Stromal cell of bone marrow (primary cell): ENCODE results near the gene USP33.
"Not testable (repeated sequence)": the region's sequence is repeated elsewhere in the genome, so short reads cannot be mapped to it uniquely, and the experiment has no call there.

Source experiments
- DNase-seq: peaks from one replicate; pipeline ENCODE4 v3.0.0-alpha.2; 2012; ENCODE audit warnings: low read depth

Gene USP33

DNA sequence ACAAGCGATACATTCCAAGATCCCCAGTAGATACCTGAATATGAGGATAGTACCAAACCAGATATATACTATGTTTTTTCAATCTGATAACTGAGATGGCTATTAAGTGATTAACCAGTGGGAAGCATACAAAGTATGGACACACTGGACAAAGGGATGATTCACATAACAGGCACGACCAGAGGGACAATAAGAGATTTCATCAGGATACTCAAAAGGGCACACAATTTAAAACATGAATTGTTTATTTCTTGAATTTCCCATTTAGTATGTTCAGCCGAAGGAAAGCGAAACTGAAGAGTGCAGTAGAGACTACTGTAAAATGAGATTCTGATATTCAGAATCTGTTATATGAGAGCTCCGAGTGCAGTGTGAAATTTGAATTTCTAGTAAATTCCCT is 87.8 kb downstream of the USP33 start:
- DNase-seq, result no peak

DNA sequence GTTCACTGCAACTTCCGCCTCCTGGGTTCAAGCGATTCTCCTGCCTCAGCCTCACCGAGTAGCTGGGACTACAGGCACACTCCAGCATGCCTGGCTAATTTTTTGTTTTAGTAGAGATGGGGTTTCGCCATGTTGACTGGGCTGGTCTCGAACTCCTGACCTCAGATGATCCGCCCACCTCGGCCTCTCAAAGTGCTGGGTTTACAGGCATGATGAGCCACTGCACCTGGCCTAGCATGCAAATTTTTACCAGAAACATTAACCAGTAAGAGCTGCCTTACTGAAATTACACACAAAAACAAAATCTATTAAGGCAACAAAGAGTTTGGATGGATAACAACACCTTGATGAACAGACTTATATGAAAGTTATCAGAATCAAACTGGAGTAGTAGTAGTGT is 89.3 kb downstream of the USP33 start:
- no peak for DNase-seq

- DNase-seq, result no peak
Observed at GRCh38 chr1:77668924-77669449, 90.7 kb downstream of the USP33 start.

DNA sequence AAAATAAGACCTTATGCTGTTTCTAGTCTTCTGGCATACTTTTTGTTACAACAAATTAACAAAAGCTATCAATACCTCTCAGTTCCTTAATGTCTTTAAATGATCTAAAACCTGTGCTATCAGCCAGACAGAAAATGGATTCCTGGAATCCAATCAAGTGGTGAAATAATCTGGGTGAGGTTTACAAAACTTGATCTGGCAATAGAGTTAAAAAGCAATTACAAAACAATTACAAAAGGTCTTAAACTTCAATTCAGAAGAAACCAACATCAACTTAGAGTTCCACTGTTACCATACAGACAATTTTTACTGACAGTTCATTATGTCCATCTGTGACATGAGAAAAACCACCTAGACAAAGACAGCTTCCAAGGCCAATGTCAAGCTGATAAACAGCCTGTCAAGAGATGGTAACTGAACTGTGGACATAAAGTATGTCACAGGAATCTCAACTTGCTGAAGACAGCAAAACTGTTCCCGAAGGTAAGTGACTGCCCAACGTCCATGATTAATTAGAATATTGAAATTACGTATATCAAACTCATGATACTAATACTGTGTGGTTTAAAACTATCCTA is 94.6 kb downstream of the USP33 start:
- DNase-seq, result no peak

GRCh38 chr1:77661696-77662095 is 98.0 kb downstream of the USP33 start:
- no peak for DNase-seq

DNA sequence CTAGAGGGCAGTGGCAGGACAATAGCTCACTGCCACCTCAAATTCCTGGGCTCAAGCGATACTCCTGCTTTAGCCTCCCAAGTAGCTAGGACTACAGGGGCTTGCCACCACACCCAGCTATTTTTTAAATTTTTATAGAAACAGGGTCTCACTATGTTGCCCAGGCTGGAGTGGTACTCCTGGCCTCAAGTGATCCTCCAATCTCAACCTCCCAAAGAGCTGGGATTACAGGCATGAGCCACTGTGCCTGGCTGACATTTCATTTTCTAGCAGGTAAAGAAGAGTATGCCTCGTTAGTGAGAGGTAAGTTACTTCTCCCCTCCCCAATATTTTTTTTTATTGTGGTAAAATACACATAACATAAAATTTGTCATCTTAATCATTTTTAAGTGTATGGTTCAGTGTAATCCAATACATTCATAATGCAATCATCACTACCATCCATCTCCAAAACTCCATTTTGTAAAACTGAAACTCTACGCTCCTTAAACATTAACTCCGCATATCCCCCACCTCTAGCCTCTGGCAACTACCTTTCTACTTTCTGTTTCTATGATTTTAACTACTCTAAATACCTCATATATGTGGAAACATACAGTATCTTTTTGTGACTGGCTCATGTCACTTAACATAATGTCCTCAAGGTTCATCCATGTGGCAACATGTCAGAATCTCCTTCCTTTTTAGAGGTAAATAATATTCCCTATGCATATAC is 99.6 kb downstream of the USP33 start:
- no peak for DNase-seq

DNA sequence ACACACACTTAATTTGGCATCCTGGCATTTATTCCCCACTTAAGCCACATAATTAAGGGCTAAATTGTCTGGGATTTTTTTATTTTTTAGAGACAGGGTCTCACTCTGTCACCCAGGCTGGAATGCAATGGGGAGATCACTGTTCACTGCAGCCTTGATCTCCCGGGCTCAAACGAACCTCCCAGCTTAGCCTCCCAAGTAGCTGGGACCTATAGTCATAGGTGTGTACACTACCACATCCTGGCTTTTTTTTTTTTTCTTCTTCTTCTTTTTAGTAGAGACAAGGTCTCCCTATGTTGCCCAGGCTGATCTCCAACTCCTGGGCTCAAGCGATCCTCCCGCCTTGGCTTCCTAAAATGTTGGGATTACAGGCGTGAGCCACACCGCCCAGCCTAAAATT is 101.4 kb downstream of the USP33 start:
- no peak for DNase-seq

DNA sequence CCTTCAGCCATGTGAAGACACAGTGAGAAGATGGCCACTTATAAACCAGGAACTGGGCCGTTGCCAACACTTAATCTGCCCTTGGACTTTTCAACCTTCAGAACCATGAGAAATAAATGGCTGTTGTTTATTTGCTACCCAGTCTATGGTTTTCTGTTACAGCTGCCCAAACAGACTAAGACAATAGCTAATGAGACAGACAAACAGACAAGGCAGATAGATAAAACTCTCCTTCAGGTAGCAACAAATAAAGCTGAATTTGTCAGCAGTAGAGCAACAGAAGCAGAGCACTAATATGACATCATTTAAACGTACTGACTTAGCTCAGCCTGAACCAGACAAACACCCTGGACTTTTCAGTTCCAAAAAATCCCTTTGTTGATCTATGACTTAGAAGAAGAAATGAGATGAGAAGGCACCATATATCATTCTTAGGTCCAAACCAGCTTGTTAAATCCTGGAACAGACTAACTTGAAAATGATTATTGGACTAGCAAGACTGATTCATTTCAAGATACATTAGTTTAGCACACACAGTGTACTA is 104.1 kb downstream of the USP33 start:
- no peak for DNase-seq

- no peak for DNase-seq
Observed at GRCh38 chr1:77652970-77653516, 106.6 kb downstream of the USP33 start.

DNA sequence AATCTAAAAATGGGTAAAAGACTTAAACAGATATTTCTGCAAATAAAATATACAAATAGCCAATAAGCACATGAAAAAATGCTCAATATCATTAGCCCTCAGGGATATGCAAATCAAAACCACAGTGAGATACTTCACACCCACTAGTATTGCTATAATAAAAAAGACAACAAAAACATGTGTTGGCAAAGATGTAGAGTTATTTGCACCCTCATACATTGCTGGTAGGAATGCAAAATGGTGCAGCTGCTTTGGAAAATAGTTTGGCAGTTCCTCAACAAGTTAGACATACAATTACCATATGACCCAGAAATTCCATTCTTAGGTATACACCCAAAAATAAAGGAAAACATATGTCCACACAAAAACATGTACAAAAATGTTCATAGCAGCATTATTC is 107.4 kb downstream of the USP33 start:
- no peak for DNase-seq

- DNase-seq, result no peak
Observed at GRCh38 chr1:77649127-77649526, 110.5 kb downstream of the USP33 start.

DNA sequence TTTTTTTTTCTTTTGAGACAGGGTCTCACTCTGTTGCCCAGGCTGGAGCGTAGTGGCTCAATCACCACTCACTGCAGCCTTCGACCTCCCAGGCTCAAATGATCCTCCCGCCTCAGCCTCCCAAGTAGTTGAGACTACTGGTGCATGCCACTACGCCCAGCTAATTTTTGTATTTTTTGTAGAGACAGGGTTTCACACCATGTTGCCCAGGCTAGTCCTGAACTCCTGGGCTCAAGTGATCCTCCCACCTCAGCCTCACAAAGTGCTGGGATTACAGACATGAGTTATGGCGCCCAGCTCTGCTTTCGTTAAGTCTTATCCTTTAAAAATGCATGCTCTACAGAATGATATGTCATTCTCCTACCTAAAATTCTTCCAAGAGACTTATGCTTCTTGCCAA is 113.4 kb downstream of the USP33 start:
- DNase-seq, result not testable (repeated sequence)
